MV-4-11 (cell line): Measurements from ENCODE around the gene SCNN1G.
"Not testable (repeated sequence)": the region's sequence is repeated elsewhere in the genome, so short reads cannot be mapped to it uniquely, and the experiment has no call there.

Experiments
- DNase-seq: peaks from one replicate; lab custom pipeline; 2025; lab: John Stamatoyannopoulos, UW

SCNN1G gene, protein sequence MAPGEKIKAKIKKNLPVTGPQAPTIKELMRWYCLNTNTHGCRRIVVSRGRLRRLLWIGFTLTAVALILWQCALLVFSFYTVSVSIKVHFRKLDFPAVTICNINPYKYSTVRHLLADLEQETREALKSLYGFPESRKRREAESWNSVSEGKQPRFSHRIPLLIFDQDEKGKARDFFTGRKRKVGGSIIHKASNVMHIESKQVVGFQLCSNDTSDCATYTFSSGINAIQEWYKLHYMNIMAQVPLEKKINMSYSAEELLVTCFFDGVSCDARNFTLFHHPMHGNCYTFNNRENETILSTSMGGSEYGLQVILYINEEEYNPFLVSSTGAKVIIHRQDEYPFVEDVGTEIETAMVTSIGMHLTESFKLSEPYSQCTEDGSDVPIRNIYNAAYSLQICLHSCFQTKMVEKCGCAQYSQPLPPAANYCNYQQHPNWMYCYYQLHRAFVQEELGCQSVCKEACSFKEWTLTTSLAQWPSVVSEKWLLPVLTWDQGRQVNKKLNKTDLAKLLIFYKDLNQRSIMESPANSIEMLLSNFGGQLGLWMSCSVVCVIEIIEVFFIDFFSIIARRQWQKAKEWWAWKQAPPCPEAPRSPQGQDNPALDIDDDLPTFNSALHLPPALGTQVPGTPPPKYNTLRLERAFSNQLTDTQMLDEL

DNA sequence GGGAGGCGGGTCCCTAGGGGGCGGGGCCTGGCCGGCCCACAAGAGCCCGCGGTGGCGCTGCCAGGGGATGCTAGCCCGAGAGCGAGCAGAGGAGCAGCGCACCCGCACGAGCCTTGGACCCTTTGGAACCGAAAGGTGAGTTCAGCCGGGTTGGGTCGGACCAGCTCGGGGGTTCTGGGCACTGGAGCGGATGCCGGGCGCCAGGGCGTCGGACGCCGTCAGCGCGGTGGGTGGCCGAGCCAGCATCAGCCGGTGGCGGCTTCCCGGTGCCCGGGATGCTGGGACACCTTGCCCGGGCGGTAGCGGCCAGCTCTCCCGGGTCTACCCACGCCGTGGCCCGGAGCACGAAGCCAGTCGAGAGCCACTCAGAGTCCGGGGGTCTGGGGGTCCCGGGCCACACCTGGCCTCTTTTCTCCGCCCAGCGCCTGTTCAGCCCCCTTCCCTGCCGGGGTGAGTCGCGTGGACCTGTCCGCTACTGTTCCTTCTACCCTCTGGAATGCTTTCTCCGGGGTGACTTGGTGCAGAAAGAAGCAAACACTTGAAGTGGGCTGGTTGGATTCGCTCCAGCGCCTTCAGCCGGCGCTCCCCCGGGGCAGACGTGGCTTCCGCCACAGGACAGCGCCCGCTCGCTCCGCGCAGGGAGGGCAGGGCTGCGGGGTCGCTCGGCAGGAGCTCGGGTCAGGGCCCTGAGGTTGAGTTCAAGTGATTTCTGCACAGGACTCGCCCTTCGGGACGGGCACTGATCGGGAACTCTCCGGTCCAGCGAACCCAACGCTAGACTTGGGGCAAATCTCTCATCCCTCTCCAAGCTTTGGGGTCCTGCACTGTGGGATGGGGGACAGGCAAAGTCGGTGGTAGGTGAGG lies at the start of gene SCNN1G:
TSS of gene SCNN1G (plus strand) at position 67 of the 864 bp plus-strand sequence. CDS start 3,527 bp downstream, outside the sequence.
- no peak for DNase-seq

DNA sequence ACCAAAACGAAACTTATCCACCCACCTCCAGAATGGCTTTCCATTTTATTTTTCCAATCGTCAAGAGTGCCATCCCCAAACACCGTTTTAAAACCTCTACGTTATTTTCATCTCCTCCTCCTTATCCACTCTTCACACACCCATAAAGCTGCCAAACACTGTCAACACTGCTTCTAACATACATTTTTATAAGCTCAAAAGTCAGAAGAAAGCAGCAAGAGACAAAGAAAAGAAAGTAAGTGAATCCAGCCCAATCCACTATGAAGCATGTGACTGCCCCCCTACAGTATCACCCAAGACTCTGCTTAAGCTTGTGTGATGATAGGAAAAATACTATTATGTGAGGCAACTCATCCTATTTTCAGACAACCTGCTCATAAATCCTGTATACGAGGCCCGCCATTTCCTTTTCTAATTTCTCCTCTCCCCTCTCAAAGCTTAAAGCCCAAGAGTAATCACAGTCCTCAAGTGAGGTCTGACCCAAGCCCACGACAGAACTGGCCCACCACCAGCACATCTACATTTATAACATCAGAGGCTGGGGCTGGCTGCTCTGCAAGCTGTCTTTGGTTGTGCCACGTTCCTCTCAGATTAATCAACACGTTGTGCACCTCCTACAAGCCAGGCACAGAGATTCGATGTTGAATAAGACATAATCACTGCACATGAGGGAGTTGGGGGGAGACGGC lies 49.6 kb upstream of the SCNN1G start:
- DNase-seq: no peak

DNA sequence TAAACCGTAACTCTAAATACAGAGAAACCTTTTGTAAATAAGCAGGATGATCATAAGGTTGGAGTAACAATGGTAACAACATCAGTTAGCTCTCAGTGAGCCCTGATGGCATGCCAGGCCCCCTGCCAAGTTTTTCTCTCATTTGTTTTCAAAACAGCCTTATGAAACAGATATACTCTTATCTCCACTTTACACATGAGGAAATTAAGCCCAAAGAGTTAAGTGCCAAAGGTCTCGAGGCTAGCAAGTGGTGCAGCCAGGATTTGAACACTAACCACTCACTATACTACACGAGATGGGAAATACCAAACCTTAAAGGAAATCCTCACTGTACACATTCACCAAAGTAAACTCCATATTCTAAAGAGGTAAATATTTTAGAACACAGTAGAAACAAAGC lies 48.3 kb upstream of the SCNN1G start:
- DNase-seq: no peak

DNA sequence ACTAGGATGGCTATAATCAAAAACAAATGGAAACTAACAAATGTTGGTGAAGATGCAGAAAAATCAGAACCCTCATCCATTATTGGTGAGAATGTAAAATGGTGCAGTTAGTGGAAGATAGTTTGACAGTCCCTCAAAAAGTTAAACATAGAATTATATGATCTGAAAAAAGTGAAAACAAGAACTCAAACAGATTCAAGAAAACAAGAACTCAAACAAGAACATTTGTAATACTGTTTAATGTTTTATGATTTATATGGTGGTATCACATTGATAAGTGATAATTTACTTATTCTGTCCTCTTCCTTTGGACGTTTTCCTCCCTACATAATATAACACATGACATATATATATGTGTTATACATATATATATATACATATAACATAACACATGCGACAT lies 45.3 kb upstream of the SCNN1G start:
- no peak for DNase-seq

DNA sequence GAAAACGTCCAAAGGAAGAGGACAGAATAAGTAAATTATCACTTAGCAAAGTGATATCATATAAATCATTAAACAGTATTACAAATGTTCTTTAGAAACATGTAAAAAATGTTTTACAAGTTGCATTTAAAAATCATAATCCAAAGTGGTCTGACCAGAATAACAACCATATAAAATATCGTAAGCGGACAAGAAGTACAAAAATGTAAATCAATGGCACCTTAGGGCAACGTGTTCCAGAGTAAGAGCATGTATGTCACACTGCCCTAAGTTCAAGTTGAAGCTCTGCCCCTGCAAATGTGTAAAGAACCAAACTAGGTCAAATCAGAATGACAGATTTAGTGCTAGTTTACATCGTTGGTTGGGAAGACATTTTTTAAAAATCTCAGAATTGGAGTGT lies 44.7 kb upstream of the SCNN1G start:
- DNase-seq: no peak

DNA sequence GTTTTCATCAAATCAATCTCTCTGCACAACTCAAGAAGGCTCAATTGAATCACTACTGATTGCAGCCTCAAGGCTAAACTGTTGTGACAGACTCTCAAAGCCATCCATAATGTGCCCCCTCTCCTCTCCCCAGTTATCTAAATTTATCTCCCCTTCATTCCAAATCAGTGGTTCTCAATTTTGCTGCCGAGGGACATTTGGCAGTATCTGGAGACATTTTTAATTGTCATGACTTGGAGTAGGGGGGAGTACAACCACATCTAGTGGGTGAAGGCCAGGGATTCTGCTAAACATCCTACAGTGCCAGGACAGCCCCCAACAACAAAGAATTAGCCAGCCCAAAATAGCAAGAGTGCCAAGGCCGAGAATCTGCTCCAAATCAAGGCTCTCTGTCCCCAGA lies 42.4 kb upstream of the SCNN1G start:
- DNase-seq: no peak

DNA sequence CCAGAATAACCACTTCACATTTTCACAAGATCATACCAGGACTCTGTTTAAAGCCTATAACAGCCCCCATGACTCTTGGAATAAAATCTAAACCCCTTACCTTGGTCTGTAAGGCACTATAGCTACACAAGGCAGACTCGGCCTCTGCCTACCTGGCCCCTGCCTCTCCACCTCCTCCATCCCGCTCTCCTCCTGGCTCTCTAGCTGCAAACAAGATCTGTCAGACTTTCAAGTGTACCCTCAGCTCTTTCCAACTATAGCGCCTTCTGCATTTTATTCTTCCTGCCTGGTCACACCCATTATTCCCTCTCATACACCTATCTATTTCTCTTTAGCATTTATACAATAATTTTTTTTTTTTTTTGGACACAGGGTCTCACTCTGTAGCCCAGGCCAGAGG lies 41.5 kb upstream of the SCNN1G start:
- no peak for DNase-seq

DNA sequence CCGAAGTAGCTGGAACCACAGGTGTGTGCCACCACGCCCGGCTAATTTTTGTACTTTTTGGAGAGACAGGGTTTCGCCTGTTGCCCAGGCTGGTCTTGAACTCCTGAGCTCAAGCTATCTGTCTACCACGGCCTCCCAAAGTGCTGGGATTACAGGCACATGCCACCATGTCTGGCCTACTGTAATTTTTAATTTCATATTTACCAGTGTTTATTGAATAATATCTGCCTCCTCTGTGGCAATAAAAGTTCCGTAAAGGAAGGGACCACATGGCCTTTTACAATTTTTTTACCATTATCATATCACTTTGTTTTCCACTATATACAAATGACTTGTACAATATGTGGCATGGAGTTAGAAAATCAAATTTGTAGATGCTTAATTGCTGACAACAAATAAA lies 41.0 kb upstream of the SCNN1G start:
- DNase-seq: no peak

DNA sequence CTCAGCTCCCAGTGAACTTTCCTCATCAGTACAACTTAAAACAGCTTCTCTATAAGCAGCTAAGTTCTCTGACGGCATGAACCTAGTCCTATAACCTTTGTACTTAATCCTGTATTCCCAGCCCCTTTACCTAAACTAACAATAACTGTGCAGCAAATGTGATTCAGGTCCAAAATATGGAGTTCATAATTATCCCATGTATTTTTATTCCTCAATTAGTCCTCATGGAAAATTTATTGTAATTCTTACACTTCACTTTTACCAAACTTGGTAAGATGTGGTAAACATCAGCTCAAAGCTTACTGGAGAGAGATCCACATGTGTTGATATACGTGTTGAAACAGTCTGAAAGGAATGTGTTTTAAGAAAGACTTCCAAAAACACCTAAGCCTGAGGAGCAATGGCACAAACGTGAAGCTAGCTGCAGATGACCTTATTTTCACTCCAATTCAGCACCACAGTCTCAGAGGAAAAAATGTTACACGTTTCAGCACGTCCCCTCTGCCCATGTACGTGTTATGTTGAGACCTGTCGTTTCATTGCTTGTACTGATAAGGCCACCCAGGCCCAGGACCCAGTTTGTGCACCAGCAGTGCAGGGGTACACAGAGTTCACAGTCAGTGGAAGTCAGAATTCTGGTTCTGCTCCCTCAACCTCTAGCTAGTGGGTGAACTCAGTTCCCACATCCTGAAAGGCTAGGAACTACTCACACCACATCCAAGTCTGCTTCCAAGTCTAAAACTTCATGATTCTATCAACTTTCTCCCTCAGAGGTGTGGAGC lies 40.4 kb upstream of the SCNN1G start:
- no peak for DNase-seq

DNA sequence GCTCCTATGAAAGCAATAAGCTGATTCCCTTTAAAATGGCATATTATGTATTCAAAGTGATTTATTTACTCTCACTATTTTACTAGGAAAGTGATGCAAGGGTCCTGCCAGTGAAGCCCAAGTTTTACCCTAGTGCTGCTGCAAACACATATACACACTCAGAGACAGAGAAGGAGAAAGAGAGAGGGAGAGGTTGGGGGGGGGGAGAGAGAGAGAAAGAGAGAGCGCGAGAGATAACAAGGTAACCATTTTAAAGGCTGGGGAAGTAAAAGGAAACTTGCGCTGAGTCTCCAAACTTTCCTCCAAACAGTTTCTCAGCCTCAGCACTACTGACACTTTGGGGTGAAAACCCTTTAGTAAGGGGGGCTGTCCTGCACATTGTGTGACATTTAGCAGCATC lies 39.2 kb upstream of the SCNN1G start:
- DNase-seq: no peak

DNA sequence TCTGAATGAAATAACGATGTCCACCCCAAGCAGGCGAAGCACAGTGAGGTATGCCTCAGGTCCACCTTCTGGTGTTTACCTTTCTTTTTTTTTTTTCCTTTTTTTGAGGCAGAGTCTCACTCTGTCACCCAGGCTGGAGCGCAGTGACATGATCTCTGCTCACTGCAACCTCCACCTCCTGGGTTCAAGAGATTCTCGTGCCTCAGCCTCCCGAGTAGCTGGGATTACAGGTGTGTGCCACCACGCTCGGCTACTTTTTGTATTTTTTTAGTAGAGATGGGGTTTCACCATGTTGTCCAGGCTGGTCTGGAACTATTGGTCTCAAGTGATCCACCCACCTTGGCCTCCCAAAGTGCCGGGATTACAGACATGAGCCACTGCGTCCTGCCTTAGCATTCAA lies 38.2 kb upstream of the SCNN1G start:
- DNase-seq: not testable (repeated sequence)

DNA sequence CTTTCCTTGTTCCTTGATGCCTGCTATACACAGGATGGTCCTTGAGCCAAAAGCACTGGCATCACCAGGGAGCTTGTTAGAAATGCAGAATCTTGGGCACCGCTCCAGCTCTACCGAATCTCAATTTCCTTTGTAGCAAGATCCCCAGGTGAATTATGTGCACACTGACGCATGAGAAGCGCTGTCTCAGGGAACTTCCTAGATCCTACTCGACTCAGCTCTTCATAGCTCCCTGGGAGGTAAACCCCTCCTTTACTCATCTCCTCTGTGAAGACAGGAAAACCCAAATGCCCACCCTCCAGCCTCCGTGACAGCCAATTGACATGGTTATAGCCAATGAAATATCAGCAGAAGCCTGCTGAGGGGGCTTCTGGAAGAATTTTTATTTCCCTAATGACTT lies 37.4 kb upstream of the SCNN1G start:
- DNase-seq: no peak

DNA sequence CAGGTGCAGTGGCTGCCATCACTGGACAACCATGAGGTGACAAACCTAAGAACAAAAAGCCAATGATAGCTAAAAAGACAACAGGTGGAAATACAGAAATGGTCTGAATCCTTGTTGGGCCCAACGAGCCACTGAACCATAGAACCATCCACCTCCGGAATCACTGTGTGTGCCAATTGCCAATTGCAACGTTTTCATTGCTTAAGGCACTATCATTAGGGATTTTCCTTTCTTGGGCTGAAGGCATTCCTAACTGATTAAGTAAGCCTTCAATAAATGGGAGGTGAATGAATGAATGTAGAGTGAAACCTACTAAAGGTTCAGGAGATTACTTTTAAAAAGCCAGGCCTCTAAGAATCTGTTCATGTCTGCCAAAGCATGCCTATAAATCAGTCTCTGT lies 36.9 kb upstream of the SCNN1G start:
- no peak for DNase-seq

DNA sequence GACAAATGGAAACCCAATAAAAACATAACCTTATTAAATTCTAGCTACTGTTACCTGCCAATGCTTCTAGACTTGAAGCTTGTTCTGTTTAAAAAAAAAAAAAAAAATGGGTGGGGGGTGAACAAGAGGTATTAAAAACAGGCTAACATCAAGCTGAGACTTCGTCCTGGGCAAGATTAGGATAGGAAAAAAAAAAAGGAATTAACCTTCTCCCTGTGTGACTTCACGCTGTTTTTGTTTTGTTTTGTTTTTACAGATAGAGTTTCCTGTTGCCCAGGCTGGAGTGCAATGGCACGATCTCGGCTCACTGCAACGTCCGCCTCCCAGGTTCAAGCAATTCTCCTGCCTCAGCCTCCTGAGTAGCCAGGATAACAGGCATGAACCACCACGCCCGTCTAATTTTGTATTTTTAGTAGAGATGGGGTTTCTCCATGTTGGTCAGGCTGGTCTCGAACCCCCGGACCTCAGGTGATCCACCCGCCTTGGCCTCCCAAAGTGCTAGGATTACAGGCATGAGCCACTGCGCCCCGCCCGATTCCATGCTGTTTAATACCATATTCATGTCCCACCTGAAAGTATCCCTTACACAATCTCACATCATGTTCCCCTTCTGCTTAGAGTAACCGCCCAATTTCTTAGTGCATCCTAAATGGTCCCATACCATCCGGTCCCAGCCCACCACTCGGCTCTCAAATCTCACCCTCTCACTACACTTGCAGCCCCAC lies 35.5 kb upstream of the SCNN1G start:
- no peak for DNase-seq

DNA sequence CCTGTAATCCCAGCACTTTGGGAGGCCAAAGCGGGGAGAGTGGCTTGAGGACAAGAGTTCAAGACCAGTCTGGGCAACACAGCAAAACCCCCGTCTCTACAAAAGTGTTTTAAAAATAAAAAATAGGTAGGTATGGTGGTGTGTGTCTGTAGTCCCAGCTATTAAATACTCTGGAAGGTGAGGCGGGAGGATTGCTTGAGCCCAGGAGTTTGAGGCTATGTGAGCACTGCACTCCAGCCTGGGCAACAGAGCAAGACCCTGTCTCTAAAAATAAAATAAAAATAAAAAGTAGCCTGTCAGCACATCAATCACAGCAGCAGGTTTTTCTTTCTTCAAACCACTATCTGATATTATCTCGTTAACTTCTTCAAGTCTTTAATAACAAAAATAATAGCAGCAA lies 34.9 kb upstream of the SCNN1G start:
- no peak for DNase-seq

DNA sequence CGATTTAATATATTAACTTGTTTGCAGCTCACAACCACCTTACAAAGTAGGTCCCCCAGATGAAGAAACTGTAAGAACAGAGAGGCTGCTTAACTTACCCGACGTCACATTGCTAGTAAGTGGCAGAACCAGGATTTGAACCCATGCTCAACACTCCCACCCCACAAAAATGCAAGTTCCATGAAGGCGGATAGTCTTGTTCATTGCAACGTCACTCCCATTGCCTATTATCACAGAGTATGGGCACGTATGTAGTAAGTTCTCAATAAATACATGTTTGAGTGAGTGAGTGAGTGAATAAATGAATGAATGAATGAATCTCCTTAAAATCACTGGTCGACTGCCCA lies 34.4 kb upstream of the SCNN1G start:
- DNase-seq: no peak

DNA sequence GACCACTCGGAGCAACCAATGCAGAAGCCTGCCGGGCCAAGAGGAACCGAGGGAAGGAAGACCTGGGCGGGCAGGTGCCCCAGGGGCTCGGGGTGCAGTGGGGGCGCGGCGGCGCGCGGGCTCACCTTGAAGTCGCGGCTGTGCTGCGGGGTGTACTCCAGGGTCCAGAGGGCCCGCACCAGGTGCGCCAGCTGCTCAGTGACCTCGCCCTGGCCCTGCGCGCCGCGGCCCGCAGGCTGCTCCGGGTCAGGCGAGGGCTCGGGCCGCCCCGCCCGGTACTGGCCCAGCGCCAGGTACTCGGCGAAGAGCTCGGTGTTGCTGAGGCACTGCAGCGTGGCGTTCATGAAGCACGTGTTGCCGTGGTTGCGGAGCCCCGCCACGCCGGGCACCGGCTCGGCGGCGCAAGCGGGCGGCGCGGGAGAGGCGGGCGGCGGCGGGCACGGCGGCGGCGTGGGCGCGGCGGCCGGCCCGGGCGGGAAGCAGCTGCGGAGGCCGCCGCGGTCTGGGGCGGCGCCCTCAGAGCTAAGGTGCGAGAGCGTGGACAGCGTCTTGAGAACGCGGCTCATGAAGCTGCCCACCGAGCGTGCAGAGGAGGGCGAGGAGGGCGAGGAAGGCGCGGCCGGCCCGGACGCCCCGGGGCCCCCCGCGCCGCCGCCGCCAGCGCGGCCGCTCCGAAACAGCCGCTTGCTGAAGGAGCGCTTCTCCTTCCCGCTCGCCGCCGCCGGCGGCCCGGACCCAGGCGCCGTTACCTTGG lies 33.9 kb upstream of the SCNN1G start:
- no peak for DNase-seq

DNA sequence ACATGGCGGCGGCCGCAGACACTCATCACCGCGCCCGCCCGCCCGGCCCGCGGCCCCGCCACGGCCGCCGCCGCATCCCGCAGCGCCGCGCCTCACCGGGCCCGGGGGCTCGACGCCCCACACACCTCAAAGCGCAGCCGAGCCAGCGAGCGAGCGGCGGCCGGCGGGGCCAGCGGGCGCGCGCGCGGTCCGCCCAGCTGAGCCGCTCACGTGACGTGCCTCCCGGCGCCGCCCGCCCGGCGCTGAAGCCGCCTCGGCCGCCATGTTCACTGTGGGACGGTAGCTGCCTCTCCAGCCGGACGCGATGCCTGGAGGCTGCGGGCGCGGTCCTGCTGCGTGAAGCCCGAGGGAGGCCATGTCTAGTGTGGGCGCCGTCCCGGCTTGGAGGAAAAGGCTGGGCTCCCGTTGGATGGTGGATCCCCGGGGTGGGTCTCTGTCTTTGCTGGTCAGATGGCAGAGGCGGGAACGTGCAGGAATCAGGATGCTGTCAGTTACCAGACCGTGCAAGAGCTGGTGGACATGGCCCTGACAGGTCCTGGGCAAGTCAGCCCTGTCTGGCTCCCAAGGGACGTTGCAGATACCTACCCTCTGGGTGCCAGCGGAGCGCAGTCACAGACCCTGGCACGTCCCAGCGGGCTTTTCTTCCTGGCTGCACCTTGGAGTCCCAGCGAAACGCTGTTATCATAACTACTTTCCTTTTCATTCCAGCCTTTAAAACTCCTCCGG lies 33.1 kb upstream of the SCNN1G start, which contains the start of gene USP31:
TSS of gene USP31 (minus strand) at position 186 of the 726 bp plus-strand sequence. CDS start at position 4, 182 bp downstream.
- peak; percentile 86 for DNase-seq

DNA sequence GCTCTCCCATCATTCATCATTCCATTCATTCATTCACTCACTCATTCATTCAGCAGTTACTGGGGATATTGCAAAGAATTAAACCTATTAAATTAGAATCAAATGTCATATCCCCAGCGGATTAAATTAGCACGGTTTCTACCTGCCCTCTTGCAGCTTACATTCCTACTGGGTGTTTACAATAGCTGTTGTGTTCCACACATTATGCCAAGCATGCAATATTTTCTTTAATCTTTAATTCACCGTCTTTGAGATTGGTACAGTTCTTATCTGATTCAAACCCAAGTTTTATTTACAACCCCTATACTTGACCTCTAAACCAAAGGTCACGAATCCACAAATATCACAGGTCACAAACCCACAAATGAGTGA lies 32.6 kb upstream of the SCNN1G start:
- no peak for DNase-seq
